PC-9 (cell line): Measurements from ENCODE around the gene MAN2C1.

ENCODE experiments used
- CTCF ChIP-seq: fragments of 200-600 bp; sonication (generic); conservative IDR thresholded peaks from 2 replicates; pipeline ENCODE4 v1.6.1; 2017; ENCODE audit warnings: mixed run types, antibody characterized with exemption, mild to moderate bottlenecking, moderate library complexity
- EZH2 ChIP-seq: fragments of 200-600 bp; sonication (generic); IDR thresholded peaks from 2 replicates; pipeline ENCODE4 v1.8.0; 2017; ENCODE audit warnings: antibody characterized with exemption, low read depth

- TF ChIP-seq CTCF (no peak), EZH2 (no peak)
Measured at GRCh38 chr15:75338661-75339240, 29.7 kb downstream of the MAN2C1 start.
